ENCODE data around the gene GSTO2.

GSTO2 gene

DNA sequence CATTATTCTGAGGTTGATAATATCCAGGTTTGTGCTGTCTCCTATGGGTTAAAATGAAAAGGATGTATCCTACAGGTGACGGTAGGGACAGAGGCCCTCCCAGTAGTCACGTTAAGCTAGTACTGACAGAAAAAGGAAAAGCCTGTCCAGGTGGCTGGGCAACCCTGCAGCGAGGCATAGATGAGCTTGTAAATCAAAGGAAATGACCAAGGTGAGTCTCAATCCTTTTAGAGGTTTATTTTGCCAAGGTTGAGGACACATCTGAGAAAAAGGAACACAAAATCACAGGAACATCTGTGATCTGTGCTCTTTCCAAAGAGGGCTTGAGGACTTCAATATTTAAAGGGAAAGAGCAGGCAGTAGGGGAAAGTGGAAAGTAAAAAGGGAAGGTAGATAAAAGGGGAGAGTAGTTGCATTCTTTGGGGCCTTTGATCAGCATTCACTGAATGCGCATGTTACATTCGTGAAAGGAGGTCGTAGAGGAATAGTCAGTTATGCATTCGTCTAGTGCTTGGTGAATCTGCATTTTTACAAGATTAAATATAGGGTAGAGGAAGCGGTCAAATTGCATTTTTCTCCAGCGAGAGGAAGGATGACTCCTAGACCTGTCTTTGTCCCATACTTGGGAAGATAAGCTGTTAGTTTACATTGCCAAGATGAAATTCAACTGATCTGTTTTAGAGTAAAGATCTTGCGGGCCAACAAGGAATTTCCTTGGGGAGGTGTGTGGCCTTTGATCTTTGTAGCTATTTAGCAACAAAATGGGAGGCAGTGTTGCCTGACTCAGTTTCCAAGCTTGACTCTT is 15.2 kb upstream of the GSTO2 start:
- DNase-seq (ENCODE audit: low spot score), result no peak

DNA sequence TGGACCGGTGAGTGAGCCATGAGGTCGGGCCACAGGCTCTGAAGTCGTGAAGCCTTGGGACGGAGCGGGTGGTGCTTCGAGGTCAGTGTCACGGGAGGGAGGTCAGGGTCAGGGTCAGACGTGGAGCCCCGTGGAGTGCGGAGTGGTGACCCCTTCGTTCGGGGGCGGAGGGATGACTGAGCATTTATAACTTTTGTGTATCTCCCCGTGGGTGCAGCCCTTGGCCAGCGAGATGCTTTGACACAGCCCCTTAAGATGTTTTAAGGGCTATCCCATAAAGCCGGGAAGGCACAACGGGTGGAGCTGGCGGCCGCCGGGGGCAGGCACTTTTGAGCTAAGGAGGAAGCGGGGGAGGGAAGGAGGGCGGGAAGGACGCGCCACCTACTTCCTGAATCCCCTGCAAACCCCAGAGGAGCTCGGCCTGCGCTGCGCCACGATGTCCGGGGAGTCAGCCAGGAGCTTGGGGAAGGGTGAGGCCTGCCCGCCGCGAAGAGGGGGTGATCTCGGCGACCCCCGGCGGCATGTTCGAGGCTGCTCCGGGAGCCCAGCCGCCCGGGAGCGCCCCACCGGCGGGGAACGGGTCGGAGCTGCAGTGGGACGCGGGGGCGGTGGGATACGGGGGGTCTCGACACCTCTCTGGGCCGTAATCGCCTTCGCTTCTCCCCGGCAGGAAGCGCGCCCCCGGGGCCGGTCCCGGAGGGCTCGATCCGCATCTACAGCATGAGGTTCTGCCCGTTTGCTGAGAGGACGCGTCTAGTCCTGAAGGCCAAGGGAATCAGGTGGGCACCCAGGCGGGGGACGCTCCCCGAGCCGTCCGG is 14.3 kb upstream of the GSTO2 start, which contains the start of gene GSTO1:
Gene GSTO1, plus strand, starts transcription at position 400 of the 818 bp plus-strand sequence. Its CDS starts 37 bp downstream, at position 437.
- DNase-seq (ENCODE audit: low spot score), result peak; percentile 44

DNA sequence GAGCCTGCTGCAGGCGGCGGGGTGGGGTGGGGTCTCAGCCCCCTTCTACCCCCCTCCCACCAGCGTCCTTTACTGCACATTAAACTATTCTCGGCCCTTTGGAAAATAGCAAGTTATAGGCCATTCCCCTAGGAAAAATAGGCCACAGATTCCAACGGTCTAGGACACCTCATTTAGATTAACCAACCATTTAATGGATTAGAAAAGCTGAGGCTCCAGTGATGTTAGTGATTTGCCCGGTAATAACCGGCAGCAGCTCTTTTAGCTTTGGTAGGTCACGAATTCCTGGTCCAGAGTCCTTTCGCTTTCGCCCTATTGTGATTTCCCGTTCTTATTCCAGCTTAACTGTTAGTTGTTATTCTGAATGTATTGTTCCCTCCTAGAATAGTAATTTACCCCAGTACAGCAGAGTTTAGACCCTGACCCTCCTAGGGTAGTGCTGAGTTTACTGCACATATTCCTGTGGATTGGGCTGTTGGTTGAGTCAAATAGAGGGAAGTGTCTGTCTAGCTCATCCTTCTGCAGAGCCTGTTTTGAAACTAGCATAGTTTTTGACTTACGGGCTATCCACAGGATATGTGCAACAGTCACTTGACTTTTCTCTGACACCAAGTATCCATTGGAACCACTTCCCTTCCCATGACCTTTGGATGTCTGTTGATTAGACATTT is 13.5 kb upstream of the GSTO2 start:
- peak; percentile 85 for DNase-seq (ENCODE audit: low spot score)

DNA sequence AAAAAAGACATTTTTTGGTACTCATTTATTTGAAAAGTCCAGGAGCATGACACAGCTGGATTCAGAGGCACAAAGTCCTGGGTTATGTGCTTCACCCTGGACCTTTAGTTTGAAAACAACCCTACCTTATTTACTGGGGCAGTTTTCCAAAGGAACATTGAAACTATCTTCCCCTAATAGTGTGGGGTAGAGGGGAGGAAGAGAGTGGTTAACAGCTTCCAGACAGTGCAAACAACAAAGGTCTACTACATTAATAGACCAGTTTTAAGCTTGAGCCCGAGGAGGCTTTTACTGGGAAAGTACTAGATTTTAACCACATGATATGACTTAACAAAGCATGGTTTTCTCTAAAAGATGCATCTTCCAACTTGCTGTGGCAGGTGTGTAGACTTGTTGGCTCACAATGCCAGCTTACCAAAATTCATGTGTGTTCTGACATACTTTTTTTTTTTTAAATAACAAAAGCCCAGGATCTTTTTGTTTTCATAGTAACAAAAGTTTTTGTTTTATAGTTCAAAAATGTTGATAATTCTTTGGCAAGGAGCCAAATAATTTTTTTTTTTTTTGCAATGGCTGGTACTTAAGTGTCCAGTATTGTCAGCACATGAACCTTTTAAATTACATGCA is 12.5 kb upstream of the GSTO2 start:
- no peak for DNase-seq (ENCODE audit: low spot score)

DNA sequence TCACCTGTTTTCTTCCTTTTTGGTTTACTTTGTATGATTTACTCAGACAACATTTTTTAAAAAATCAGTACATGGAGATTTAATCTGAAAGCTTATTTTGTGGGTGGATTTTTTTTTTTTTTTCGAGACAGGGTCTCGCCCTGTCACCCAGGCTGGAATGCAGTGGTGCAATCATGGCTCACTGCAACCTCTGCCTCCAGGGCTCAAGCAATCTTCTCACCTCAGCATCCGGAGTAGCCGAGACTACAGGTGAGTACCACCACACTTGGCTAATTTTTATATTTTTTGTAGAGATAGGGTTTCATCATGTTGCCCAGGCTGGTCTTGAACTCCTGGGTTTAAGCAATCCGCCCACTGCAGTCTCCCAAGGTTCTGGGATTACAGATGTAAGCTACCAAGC is 11.7 kb upstream of the GSTO2 start:
- DNase-seq (ENCODE audit: low spot score), result no peak

DNA sequence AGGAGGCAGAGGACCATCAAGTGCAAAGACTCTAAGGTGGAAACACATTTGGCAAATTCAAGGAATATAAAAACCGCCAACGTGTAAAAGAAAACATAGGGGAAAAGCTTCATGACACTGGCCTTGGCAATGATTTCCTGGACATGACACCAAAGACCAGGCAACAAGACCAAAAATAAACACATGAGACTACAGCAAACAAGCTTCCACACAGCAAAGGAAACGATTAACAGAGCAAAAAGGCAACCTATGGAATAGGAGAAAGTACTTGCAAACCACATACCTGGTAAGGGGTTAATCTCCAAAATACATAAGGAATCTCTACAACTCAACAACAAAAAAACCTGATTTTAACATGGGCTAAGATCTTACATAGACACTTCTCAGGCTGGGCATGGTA is 10.8 kb upstream of the GSTO2 start:
- no peak for DNase-seq (ENCODE audit: low spot score)

DNA sequence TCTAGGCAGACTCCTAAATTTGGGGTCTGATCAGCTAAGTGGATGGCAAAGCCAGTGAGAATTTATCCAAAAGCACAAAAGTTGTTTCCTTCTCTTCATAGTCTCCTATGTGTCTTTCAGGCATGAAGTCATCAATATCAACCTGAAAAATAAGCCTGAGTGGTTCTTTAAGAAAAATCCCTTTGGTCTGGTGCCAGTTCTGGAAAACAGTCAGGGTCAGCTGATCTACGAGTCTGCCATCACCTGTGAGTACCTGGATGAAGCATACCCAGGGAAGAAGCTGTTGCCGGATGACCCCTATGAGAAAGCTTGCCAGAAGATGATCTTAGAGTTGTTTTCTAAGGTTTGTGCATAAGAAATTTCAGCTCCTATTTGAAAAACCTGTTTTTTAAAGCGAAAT is 9.5 kb upstream of the GSTO2 start:
- DNase-seq (ENCODE audit: low spot score), result no peak

DNA sequence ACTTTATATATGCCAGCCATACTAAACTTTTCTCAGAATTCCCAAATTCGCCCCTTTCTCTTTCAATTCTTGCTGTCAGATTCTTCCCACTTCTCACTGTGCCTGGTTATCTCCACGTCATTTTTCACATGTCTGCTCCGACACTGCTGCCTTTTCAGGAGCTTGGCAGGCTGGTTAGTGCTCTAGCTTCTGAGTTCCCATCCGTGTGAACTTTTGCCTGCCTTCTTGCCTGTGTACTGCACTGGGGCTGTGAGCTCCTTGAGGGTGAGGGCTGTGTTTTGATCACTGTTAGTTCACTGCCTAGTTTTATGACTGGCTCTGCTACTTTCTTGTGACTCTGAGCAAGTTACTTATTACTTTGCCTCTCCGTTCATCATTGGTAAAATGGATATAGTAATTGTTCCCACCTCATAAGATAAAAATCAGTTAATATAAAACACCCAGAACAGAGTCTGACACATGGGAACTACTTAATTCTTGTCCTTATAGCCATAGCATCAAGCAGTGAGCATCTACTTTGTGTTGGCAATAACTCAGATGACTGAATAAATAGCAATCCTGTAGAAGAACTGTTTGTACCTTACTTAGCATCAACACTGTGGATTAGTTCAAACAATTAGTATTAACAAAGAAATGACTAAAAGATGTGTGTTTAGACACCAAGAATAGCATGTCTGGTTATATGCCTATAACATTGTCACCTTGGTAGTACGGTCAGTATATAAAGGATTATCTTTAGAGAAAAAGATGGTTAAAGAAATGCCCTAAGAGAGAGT is 8.8 kb upstream of the GSTO2 start:
- DNase-seq (ENCODE audit: low spot score), result no peak

DNA sequence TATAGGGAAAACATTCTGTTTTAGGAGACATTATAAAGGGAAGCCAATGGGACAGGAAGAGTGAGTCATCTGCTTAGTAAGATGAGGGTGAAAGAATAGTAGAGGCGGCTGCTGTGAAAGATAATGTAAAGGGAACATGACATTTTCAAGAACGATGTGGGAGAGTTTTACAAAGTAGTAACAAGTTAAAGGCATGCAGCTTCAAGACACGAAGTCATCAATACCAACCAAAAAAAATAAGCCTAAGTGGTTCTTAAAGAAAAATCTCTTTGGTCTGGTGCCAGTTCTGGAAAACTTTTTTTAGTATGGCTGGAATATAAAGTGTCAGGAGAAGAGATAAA is 8.2 kb upstream of the GSTO2 start:
- DNase-seq (ENCODE audit: low spot score), result peak; percentile 81

DNA sequence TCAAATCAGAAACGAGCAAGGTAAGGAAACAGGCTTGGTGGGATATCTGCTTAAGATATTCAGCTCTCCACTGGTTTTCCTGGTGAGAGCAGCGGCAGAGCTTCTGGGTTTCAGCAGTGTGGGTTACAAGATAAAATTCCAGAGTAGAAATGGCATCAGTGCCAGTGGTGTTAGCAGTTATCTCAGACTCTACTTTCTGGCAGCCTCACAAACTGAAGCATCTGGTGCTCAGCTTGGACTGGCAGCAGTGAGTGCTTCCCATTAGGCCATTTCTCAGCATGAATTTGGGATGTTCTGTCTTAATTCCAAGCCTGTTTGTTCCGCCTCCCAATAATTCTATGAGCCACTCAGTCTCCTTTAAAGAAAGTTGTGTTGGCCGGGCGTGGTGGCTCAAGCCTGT is 6.9 kb upstream of the GSTO2 start:
- no peak for DNase-seq (ENCODE audit: low spot score)

DNA sequence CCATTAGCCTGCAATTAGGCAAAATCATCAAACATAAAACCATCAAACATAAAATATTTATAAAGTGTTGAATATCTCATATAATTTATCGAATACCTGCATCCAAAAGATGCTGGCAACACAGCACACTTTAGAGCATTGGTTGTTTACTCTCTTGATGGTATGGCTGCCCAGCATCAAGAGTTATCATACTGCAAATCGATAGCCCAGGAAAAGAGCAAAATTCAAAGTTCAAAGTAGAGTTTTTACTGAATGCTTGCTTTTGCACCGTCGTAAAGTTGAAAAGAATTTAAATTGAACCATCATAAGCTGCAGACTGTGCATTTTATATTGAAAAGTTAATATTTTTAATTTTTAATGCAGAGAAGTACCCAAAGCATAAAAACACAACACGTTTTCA is 4.2 kb upstream of the GSTO2 start:
- no peak for DNase-seq (ENCODE audit: low spot score)

DNA sequence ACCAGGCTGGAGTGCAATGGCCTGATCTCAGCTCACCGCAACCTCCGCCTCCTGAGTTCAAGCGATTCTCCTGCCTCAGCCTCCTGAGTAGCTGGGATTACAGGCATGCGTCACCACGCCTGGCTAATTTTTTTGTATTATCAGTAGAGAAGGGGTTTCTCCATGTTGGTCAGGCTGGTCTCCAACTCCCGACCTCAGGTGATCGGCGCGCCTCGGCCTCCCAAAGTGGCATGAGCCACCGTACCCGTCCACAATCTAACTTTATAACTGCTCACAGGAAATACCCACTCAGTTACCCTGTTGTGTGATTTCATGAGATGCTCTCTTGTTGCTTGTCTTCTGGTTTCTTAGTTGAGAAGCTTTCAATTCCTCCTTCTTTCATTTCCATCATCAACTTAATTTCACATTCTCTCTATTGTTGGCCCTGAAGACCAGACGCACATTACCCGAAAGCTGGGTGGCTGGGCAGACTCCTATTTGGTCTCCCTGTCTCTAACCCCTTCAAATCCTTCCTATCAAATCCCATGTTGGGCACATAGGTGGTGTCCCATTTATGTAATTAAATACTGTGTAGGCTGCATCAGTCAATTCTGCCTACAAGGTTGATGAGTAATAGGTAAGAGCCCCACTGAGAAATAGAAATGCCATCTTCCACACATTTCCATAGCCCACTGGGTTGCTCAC is 1.1 kb upstream of the GSTO2 start:
- no peak for DNase-seq (ENCODE audit: low spot score)

DNA sequence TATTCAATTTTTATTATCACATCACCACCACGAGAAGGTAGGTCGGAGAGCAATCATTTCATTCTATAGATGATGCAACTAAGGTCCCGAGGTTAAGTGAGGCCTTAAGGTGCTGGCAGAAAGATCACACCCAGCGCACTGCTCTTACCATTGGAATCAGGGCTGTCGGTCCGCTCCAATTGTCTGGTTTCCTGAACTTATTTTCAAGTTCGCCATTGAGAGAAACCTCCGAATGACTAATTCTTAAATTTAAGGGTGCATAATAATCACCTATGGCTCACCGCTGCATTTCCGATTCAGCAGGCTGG is 625 bp upstream of the GSTO2 start:
- no peak for DNase-seq (ENCODE audit: low spot score)

DNA sequence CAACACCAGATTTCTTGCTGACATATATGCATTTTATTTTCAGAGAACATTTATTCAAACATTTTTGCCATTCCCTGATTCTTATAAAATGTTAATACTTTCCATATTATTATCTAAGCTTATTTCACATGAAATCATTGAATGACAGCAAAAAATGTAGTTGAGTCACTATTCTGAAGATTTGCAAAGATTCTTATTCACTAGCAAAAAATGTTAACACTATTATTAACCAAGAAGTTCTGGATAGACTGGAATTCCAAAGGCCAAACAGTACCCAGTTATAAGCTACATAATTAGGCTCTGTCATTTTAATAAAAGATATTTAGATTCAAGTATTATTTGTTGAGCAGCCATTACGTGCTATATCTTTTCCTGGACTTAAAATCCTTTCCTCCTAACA is 4.3 kb downstream of the GSTO2 start:
- DNase-seq (ENCODE audit: low spot score), result no peak

DNA sequence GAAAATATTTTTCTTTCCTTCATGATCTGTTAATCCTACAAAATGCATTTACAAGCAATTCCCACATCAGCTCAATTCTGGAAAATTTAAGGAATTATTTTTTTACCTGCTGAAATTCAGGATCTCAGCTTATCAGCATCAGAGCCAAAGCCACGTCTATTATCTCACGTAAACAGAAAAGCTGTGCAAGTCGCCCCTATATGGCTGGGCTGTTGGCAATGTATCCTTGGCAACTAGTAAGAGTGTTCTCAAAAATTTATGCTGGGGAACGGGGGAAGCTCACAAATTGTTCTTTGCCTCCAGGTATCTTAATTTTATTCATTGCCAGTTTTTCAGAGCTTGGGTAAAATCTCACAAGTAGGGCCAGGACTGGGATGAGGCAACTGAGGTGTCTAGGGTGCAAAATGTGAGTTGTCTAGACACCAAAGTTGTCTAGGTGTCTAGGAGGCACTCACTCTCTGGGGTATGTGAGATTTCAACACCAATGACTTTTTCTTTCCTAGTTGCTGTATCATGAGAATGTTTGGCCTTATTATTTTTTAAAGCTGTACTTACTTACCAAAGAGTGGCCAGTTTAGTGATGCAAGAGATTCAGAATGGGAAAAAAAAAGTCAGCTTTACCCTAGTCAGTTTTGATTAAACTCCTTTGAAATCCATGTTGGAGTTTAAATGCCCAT is 5.1 kb downstream of the GSTO2 start:
- no peak for DNase-seq (ENCODE audit: low spot score)

DNA sequence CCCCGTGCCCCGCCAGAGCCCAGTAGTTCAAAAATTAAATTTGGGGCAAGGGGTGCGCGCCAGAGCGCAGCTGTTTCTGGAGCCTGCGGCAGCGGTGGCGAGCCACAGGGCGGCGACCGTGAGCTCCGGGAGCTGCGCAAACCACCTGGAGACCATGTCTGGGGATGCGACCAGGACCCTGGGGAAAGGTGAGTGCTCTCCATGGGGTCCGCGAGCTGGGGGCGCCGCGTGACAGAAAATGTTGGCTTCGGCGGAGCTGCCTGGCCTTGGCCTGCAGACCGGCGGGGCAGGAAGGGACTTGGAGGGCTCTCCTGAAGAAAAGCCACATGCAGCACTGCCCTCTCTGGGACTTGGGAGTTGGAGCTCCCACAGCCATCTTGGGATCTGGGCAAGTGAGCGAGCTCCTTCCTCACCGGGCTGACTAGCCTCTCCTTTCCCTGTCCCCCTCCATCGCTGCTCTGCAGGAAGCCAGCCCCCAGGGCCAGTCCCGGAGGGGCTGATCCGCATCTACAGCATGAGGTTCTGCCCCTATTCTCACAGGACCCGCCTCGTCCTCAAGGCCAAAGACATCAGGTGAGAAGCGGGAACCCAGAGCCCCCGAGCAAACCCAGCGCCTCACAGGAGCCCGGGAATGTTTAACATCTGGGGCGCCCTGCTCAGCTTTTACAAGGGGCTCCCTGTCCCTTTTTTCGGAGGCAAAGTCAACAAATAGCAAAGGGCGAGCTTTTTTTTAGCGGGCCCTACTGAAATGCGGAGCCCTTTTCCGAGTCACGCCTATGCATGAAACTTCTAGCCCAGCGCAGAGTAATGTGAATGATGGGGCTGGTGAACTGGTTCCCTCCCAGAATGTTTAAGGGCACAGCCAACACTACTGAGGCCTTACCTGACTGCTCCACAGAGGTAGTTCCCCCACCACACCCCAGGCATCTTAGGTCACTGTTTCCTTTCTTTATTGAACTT is 6.1 kb downstream of the GSTO2 start:
- DNase-seq (ENCODE audit: low spot score), result no peak

DNA sequence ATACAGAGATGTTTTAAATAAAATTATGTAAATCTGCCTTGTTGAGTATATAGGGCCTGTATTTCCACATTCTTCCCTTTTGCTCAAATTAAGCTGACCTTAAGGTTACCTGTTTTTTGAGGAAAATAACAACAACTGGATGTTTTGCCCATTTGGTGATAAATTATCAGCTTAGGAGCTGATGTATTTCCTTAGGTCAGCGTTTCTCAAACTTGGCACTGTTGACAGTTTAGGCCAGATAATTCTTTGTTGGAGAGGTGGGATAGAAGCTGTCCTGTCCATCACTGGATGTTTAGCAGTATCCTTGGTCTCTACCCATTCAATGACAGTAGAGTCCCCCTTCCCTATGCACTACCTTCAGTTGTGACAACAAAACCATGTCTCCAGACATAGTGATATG is 7.2 kb downstream of the GSTO2 start:
- DNase-seq (ENCODE audit: low spot score), result no peak

DNA sequence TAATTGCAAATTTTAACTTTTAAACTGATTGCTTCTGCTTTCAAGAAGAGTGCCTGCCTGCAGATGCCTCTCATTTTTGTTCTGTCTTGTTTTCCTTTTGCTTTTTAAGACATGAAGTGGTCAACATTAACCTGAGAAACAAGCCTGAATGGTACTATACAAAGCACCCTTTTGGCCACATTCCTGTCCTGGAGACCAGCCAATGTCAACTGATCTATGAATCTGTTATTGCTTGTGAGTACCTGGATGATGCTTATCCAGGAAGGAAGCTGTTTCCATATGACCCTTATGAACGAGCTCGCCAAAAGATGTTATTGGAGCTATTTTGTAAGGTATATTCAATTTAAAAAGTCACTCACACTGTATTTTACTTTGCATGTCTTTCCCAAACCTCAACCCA is 8.8 kb downstream of the GSTO2 start:
- no peak for DNase-seq (ENCODE audit: low spot score)

DNA sequence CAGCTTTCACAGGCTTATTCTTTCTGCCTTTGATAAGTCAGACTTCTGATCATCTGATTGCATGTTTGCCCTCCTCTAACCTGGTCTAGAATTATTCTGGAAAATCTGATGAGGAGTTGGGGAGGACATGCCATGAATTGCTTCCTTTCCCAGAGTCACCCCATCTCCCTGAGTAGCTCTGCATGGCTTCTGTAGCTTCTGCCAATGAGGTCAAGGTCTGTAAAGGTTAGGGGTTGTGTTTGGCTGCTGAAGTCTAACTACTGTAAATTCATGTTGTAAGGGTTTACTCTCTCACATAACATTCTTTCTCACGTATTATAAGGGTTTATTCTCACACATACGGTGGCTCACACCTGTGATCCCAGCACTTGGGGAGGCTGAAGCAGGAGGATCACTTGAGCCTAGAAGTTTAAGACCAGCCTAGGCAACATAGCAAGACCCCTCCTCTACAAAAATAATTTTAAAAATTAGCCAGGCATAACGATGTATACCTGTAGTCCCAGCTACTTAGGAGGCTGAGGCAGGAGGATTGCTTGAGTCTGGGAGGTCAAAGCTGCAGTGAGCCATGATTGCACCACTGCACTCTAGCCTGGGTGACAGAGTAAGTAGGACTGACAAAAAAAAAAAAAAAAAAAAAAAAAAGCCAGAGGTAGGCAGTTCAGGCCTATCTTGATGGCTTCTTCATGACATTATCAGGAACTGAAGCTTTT is 10.7 kb downstream of the GSTO2 start:
- no peak for DNase-seq (ENCODE audit: low spot score)

All from kidney capillary endothelial cell (primary cell).